IMR-90 (cell line): Measurements from ENCODE around the gene COL6A3.

Experiments used
- CHD1 ChIP-seq: IDR thresholded peaks from 2 replicates; pipeline ENCODE4 v1.6.1; 2012; ENCODE audit warnings: low read depth, low read length, improper control_type of control experiment
- CTCF ChIP-seq: conservative IDR thresholded peaks from 2 replicates; pipeline ENCODE4 v1.5.1; 2012; ENCODE audit warnings: mild to moderate bottlenecking, low read depth, low read length, improper control_type of control experiment
- MAFK ChIP-seq: IDR thresholded peaks from 2 replicates; pipeline ENCODE4 v1.6.1; 2012; ENCODE audit warnings: low read depth, low read length, improper control_type of control experiment

GRCh38 chr2:237310515-237311114 is 103.3 kb downstream of the COL6A3 start:
- TF ChIP-seq CHD1 (no peak), CTCF (no peak), MAFK (no peak)
